GM23248 (cell line): ENCODE measurements around the gene ICAM5.

Source experiments
- EZH2 ChIP-seq: fragments of 200-600 bp; sonication (generic); IDR thresholded peaks from 2 replicates; pipeline ENCODE4 v1.6.1; 2018; ENCODE audit warnings: antibody characterized with exemption, mild to moderate bottlenecking; ENCODE audit not compliant: insufficient read depth, poor library complexity, severe bottlenecking
- EZH2phosphoT487 ChIP-seq: fragments of 200-600 bp; sonication (generic); IDR thresholded peaks from 2 replicates; pipeline ENCODE4 v1.6.1; 2018; ENCODE audit warnings: antibody characterized with exemption, moderate library complexity, mild to moderate bottlenecking, low read depth; ENCODE audit not compliant: insufficient read depth

GRCh38 chr19:10266706-10267105, 23.0 kb upstream of the ICAM5 start:
- TF ChIP-seq EZH2 = no peak
- no peak for TF ChIP-seq EZH2phosphoT487
